Hippocampal formation (tissue), 2 donors: ENCODE results near the gene EGF.
A peak's percentile ranks its signal among the peaks of the same experiment; 100 is the strongest.

ENCODE experiments used
- DNase-seq, 2 donors: peaks; one replicate each; lab custom pipeline; 2025; lab: John Stamatoyannopoulos, UW

The EGF gene

DNA sequence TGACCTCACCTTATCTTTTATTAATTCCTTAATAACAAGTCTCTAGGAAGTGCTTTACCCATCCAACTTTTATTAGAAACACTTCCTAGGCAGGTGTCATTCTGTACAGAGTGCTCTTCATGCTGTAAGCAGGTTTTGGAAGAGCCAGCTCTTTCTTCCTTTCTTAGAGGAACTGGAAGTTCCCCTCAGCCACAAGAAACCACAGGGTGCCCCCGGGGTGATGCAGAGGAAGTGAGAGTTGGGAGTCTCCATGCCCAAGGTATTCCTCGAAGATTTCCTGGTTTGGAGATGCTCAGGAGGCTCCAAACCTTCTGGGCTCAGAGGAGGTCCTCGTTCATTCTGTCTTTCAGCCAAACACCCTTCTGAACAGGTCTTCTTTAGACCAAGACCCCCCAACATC, 83.8 kb downstream of the EGF start:
- DNase-seq: no peak

DNA sequence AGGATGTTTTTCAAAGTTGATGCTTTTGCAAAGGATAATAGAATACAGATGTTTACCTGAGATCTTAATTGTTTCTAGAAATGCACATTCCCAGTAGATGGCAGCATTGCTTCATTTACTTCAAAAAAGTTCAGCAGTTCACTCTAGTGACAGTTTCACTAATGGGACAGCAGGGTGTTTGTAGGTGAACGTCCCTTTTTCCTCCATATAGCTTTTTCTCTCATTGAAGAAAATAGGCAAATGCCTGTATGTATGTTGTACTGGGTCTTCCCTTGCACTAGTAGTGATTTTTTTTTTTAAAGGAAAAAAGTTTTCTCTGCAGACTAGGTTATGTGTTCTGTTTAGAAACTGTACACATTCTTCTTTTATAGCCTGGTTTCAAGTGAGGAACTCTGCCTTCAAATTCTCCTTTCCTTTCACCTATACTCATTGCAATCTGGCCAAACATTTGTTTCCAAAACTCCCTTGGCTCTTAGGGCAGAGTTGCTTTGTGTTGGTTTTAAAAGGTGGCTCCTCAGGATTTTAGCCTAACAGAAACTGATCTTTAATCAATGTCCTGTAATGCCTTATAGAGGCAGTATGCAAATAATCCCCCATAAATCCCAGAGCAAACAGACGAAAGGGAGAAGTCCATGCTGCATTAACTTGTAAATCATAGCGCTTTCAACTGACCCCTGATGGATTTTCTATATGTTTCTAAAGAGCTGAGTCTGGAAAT, 86.3 kb downstream of the EGF start:
- DNase-seq: peak in 1 of 2 donors; percentile 68

DNA sequence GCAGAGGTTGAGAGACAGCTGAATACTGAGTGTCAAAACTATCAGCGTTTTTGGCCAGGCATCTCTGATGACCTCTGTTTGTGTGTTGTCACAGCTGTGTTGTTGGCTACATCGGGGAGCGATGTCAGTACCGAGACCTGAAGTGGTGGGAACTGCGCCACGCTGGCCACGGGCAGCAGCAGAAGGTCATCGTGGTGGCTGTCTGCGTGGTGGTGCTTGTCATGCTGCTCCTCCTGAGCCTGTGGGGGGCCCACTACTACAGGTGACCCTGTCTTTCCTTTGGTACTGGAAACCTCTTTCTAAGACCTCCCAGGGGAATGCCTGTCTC, 86.9 kb downstream of the EGF start:
- DNase-seq: no peak

DNA sequence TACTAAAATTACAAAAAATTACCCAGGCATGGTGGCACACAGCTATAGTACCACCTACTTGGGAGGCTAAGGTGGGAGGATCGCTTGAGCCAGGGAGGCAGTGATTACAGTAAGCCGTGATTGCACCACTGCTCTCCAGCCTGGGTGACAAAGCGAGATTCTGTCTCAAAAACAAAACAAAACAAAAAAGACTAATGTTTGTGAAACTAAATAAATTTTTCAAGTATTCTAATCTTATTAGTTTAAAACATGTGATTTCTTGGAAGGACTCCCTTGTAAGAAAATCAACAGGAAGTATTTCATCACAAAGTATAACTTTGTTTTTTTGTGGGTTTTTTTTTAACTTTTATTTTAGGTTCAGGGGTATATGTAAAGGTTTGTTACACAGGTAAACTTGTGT, 89.6 kb downstream of the EGF start:
- DNase-seq: no peak

DNA sequence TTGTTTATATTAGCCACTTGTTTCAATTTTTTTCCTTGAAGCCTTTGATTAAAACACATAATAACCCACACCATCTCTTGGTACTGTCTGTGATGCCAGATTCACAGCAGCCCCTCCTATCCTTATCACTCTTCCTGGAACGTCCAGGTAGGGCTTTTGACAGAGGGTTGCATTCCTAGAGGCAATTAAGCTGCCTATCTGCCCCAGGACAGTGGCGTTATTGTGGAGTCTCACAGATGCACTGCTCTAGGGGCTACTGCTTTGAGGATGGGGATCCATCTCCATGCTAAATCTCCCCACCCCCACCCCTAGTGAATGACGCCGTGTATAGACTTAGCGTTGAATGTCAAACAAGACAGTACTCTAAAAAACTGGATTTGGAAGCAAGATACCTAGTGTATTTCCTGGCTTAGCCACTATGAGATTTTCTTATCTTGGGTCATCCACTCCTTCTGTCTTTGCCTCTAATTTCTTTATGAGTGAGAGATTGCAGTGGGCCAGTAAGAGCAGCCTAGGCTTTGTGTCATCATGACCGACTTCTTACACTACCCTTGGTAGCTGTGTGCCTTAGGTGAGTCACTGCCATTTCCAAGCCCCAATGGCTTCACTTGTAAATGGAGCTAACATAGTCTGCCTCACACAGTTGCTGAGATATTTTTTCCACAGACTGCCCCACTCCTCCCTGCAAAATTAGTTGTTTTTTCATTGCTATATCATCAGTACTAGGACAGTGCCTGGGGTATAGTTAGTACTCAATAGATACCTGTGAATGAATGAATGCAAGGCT, 90.9 kb downstream of the EGF start:
- no peak for DNase-seq

DNA sequence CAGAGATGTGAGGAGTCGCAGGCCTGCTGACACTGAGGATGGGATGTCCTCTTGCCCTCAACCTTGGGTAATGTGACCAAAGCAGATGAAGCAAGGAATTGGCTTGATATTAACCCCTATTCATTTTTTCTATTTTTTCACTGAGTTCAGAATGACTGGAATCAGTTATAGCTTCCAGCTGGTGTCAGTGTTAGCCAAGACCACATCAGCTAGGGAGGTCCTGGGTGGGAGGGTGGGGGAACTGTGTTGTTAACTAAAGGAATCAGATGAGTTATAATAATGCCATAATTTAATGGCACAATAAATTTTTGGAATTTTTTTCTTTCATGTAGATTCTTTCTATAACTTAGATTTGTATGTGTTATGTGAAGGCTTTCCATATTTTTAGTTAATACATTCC, 91.9 kb downstream of the EGF start:
- DNase-seq: no peak

DNA sequence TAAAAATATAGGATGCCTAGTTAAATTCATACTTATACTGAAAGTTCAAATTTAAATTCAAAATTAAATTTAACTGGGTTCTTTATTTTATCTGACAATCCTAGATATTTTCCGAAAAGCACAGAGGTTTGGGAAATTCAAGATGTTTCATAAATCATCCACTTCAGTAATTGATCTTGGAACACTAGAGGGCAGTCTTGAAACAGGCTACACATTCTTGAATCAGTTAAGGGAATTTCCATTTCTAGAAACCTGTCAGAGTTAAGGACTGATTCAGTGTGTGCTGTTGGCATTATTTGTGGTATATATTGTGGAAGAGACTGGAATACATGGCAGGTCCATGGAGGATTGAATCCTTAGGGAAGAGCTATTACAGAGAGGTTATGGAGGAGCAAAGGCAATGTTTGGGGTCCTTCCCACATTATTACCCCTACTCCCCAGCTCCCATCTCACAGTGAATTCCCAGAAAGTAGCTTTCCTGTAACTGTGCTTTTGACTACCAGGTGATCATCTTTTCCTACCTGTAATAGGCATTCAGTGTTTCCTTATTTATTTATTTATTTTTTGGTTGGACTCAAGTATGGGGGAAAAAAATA, 92.9 kb downstream of the EGF start:
- DNase-seq: peak in 1 of 2 donors; percentile 82

DNA sequence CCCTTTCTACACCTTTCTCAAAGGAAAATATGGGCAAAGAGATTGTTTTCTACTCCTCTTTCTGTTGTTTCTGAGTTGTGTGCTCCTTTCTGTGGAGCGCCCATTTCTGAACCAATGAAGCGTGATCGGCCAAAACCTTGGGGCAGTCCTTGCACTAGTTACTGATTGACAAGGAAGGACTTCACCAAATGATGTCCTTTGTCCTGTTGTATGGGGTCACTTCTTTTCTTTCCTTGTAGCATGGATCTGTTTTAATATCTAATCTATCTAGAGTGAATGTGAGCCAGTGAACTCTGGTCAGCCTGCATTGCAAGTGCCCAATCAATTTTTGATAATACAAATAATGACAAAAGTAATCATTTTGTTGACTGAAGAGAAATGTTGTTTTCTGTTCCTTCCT, 94.5 kb downstream of the EGF start:
- no peak for DNase-seq

DNA sequence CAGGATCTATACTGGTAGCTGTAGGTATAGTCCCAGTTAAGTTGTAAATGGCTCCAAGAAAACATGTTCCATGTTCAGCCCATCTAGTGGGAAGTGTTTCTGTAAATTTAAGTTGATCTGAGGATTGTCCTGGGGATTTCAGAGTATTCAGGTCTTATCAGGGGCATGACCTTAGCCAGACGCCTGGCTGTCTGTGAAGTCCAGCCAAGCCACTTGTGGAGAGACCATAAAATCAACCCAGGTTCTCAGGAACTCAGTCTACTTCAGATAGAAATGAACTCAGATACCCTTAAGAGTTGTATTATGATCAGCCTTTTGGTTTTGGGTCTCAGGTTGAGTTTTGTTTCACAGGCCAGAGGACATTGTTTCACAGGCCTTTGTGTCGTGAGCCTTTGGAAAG, 95.9 kb downstream of the EGF start:
- no peak for DNase-seq

DNA sequence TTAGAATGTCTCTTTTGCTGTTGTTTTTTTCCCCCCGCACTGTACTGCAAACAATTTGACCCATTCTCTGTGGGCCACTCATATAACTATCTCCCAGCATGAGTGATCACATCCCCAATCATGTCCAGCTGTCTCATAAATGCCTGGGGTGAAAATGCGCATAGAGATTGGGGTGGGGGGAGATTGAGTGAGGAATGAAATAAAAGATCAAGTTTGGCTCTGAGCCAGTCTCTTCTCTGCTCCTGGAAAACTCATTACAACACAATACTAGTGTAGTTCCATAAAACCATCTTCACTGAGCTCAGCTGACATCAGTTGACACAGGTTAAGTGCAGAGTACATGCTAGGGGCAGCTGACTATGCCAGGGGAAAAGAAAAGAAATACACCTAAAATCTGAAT, 96.9 kb downstream of the EGF start:
- DNase-seq: no peak

DNA sequence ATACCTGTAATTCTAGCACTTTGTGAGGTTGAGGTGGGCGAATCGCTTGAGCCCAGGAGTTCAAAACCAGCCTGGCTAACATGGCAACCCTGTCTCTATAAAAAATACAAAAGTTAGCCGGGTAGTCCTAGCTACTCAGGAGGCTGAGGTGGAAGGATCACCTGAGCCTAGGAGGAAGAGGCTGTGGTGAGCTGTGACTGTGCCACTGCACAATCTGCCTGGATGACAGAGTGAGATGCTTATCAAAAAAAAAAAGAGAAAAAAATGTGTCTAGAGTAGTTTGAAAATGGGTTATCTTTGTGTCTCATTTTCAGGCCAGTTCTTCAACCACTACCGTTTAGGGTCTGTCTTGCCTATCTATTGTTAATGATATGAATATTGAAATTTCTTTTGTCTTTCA, 98.1 kb downstream of the EGF start:
- DNase-seq: no peak

DNA sequence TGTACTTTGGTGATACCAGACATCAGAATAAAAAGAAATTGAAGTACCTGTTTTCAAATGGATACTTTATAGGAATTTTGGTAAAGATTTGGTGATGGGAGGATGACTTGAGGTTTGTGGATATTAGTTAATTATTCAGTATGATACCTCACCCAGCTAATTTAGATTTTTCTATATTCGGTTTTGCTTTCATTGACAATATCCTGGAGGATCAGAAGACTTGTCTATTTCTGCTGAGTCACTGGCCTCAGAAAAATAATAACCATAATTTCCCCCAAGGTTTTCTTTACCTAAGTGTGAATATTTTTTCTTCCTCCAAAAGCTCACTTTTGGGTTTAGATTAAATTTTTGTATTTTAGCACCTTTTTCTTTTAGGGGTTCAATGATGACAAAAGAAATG, 100.2 kb downstream of the EGF start:
- no peak for DNase-seq

DNA sequence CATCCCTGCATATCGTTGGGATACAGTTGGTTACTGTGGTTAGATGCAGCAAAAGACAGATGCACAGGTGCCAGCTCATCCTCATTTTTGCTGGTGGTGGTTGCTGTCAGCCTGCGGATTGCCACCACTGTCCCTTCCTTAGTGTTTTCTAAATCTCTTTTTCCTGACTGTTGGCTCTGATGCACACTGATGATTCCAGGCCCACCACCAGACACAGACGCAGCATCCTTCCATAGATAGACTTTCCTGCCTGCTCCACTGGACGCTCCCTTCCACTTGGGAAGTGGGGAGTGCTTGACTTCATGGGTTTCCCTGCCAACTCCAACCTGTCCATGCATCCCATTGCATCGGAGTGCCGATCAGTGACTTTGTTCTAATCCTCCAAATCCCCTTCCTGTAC, 101.5 kb downstream of the EGF start:
- no peak for DNase-seq

DNA sequence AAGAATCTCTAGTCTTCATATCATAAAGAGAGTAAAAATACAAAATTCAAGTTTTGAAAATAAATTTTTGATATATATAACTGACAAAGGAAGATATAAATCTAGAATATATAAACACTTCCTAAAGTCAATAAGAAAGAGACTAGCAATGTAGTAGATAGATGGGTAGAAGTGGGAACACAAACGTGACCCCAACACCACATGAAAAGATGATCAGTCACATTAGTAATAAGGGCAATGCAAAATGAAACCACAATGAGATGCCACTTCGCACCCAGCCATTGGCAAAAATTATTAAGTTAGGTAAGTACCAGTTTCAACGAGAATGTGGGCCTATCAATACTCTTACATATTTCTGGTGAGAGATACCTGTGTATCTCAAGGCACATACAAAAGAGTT, 106.5 kb downstream of the EGF start:
- DNase-seq: no peak

DNA sequence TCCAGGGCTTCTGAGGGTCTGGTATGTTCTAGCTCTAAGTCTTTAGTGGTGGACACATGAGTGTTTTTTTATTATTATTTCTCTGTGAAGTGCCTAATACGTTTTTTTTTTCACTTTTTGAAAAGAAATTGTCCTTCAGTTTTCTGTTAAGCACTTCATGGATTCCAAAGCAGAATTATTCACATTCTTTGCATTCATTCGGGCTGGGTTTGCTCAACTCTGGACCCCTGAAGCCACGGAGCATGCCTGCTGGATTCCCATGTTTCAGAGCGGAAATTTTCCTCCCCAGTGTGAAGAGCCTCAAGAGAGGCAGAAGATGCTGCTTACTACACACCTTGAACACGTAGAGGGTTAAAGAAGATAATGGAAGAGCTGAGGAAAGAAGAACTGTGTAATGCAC, 107.5 kb downstream of the EGF start:
- DNase-seq: no peak

DNA sequence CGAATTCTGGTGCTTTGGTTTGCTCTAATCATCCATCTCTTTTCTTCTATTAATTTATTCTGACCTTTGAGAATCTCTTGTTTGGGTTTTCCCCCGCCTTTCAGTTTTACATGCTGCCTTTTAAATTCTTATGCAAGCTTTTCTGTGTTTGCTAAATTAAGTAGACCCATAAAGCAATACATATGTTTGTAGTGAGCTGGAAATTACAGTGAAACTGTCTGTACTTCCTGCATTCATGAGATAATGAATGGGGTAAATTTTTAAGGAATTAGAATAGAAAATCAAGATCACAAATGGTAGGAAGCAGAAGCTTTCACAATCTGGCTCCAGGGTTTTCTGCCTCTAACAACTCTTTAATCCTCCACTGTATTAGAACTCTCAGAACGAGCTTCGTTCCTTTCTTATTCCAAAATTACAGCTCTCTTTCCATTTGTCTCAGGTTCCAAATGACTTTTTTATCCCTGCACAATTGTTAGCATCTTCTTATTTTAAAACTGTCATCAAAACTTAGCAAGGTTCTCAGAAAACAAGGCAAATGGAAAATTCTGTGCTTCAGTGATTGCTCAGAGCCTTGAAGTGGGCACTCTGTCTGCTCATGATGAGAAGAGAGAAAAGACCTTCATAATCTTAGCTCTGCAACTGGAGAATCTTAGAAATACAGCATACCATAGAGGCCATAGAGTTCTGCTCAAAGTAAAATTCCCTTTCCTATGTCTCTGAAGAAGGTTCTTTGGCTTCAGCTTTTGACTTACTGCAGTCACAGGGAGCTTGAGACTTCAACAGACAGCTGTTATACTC, 108.2 kb downstream of the EGF start:
- DNase-seq: no peak

DNA sequence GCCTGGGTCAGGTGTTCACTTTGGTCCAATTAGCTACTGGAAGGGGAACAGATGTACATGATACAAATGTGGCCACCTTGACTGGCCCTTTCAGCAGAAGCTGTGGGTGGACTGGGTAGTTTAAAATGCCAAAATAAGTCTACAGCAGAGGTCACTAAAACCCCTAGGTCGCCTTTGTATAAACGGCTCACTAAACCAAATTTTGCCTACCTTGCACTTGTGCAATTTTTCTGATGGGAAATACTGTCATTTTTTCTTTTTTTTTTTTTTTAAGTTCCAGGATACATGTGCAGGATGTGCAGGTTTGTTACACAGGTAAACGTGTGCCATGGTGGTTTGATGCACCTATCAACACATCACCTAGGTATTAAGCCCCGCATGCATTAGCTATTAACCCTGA, 109.8 kb downstream of the EGF start:
- DNase-seq: no peak

DNA sequence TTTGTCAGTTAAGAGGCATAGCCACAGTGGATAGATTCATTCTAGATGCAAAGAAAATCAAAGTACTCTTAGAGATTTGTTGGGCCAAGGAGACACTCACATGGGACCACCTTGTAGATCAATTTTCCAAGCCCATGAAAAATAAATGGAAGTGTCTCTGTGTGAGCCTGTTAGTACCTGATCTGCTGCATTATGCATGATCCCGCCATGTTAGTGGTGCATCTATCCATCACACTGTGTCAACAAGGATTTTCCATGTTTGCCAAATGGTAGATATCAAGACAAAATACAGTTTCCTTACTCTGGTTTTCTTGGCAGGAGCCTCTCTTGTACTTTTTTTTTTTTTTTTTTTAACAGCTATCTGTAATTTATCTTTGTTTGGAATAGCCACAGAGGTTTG, 112.4 kb downstream of the EGF start:
- no peak for DNase-seq

DNA sequence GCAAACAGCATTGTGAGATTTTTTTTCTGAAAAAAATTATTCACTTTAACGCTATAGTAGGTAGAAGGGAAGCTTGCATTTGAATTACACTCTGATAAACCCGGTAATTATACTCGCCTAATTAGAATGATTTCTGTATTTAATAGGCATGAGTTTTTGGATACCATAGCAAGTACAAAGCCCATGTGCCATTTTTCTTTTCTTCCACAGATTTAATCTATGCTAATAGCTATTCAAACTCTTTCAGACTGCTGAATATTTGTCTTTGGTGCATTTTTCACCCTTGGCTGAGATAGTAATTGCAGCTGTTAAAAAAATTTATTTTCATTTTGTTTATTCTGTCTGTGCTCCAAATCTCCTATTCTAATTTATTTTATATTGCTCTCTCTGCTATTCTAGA, 113.0 kb downstream of the EGF start:
- no peak for DNase-seq

DNA sequence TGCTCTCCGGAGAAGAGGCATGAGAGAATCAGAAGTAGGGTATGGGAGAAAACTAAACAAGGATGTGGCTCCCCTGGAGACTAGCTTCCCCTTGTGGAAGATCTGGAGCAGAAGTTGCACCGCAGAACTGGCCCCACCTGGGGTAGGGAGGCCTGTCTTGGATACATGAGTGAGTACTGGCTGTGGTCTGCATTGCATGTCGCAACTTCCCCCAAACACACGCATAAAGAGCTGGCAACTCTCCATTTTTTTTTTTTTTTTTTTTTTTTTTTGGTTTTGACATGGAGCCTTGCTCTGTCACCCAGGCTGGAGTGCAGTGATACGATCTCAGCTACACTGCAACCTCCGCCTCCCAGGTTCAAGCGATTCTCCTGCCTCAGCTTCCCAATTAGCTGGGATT, 119.9 kb downstream of the EGF start:
- no peak for DNase-seq

DNA sequence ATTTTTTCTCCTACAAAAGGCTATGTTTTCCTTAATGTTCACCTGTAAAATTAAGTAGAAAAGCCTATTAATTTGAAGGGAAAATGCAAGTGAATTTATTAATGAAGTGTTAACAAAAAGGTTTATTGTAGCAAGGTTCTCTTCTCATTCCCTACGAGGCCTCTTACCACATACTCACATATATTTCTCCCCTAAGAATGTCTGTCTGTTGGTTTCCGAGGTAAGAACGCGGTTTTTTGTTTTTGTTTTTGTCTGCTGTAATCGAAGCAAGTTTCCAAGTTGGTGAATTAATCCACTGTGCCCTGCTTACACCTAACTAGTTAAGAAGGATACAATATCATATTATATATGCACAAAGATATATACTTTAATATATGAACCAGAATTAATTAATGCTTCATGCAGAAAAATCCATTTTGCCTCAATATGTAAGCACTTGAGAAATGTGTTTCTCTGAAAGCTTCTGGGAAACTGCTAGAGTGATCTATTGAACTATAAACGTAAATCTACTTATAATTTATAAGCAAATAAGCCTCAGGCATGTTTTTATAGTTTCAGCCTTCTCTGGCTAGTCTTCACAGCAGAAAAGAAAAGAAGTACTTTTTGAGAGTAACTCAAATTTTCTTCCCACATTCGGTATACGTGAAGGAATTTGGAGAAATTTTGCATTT, 120.8 kb downstream of the EGF start:
- no peak for DNase-seq

DNA sequence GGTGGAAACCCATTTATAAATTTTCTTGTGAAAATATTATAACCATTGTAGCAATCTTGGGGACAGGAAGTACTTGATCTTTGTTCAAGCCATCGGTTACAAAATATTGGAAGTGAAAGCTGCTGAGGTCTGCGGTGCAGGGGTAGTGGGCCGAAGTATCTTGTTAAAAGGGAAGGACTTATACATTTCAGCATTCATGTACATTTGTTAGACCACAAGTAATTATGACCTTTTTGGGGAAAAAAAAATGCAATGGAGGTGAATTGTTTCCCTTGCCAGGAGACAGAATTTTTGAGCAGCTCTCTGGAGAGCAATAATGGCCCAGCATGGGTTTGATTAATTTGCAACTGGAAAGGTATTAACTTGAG, 121.3 kb downstream of the EGF start:
- no peak for DNase-seq
